Trophoblast cell (in vitro differentiated cells and primary cell): Measurements from ENCODE around the gene NUAK2.

Experiments used
- DNase-seq, 2 donors: peaks; one replicate each; pipeline ENCODE4 v3.0.0-alpha.2; 2016
- H2AFZ ChIP-seq: 2 replicates; pipeline ENCODE4 v1.6.1; 2013; ENCODE audit warnings: low read length, moderate library complexity, mild to moderate bottlenecking; ENCODE audit not compliant: insufficient read depth, poor library complexity
- H2AK5ac ChIP-seq: 2 replicates; pipeline ENCODE4 v1.6.1; 2013; ENCODE audit warnings: mild to moderate bottlenecking, low read length
- H2BK120ac ChIP-seq: 2 replicates; pipeline ENCODE4 v1.6.1; 2013; ENCODE audit warnings: low read length, mild to moderate bottlenecking, moderate library complexity; ENCODE audit not compliant: insufficient read depth, poor library complexity
- H2BK12ac ChIP-seq: 2 replicates; pipeline ENCODE4 v1.6.1; 2013; ENCODE audit warnings: mild to moderate bottlenecking, low read length, moderate library complexity
- H2BK5ac ChIP-seq: 2 replicates; pipeline ENCODE4 v1.6.1; 2013; ENCODE audit warnings: low read length, low read depth, moderate library complexity, mild to moderate bottlenecking; ENCODE audit not compliant: poor library complexity
- H3K14ac ChIP-seq: 2 replicates; pipeline ENCODE4 v1.6.1; 2013; ENCODE audit warnings: mild to moderate bottlenecking, low read length
- H3K18ac ChIP-seq: 2 replicates; pipeline ENCODE4 v1.6.1; 2013; ENCODE audit warnings: mild to moderate bottlenecking, low read length
- H3K23ac ChIP-seq: 2 replicates; pipeline ENCODE4 v1.6.1; 2013; ENCODE audit warnings: low read length
- H3K27ac ChIP-seq: 2 replicates; pipeline ENCODE4 v1.5.1; 2013; ENCODE audit warnings: low read depth, mild to moderate bottlenecking, inconsistent platforms, low read length, moderate library complexity
- H3K27me3 ChIP-seq: 2 replicates; pipeline ENCODE4 v1.6.1; 2013; ENCODE audit warnings: inconsistent platforms, mild to moderate bottlenecking, low read length, moderate library complexity; ENCODE audit not compliant: insufficient read depth
- H3K36me3 ChIP-seq, 2 experiments: 1 replicate in 1 of 2; 2 replicates in 1 of 2; pipeline ENCODE4 v1.6.1; 2013; ENCODE audit warnings: low read length in 2 of 2, mild to moderate bottlenecking in 2 of 2, moderate library complexity in 1 of 2; ENCODE audit not compliant: insufficient read depth in 2 of 2, control insufficient read depth in 1 of 2
- H3K4ac ChIP-seq: 2 replicates; pipeline ENCODE4 v1.6.1; 2013; ENCODE audit warnings: low read depth, mild to moderate bottlenecking, low read length, moderate library complexity
- H3K4me1 ChIP-seq, 2 experiments: 1 replicate in 1 of 2; 2 replicates in 1 of 2; pipeline ENCODE4 v1.6.1; 2013; ENCODE audit warnings: low read length in 2 of 2, mild to moderate bottlenecking in 2 of 2, moderate library complexity in 1 of 2; ENCODE audit not compliant: insufficient read depth in 2 of 2, control insufficient read depth in 1 of 2
- H3K4me2 ChIP-seq: 2 replicates; pipeline ENCODE4 v1.6.1; 2013; ENCODE audit warnings: inconsistent platforms, mild to moderate bottlenecking, low read length, moderate library complexity
- H3K4me3 ChIP-seq: 2 replicates; pipeline ENCODE4 v1.5.1; 2013; ENCODE audit warnings: mild to moderate bottlenecking, low read depth, low read length, inconsistent platforms
- H3K79me1 ChIP-seq: one replicate; pipeline ENCODE4 v1.6.1; 2013; ENCODE audit warnings: low read length
- H3K79me2 ChIP-seq: 2 replicates; pipeline ENCODE4 v1.6.1; 2013; ENCODE audit warnings: low read length, mild to moderate bottlenecking; ENCODE audit not compliant: control insufficient read depth, insufficient read depth, poor library complexity
- H3K9ac ChIP-seq: 2 replicates; pipeline ENCODE4 v1.6.1; 2013; ENCODE audit warnings: mild to moderate bottlenecking, low read length
- H3K9me3 ChIP-seq: 2 replicates; pipeline ENCODE4 v1.6.1; 2013; ENCODE audit warnings: low read depth, mild to moderate bottlenecking, control low read depth, inconsistent platforms, low read length; ENCODE audit not compliant: insufficient read depth
- H4K12ac ChIP-seq: 2 replicates; pipeline ENCODE4 v1.6.1; 2013; ENCODE audit warnings: low read depth, mild to moderate bottlenecking, low read length, moderate library complexity
- H4K8ac ChIP-seq: 2 replicates; pipeline ENCODE4 v1.6.1; 2013; ENCODE audit warnings: low read depth, mild to moderate bottlenecking, low read length, moderate library complexity
- H4K91ac ChIP-seq: one replicate; pipeline ENCODE4 v1.6.1; 2013; ENCODE audit warnings: low read depth, mild to moderate bottlenecking, low read length, moderate library complexity
- WGBS: extraction: QIAGEN DNeasy Blood & Tissue Kit; methylation state at CpG from one replicate; pipeline ENCODE4 v1.1.7; 2013; ENCODE audit warnings: missing lambda C conversion rate; ENCODE audit not compliant: insufficient read length, insufficient coverage; ENCODE audit errors: extremely low coverage; 5-methylcytosine and 5-hydroxymethylcytosine counted together

Gene NUAK2

GRCh38 chr1:205354259-205355074, 32.9 kb upstream of the NUAK2 start:
- Histone ChIP-seq H3K18ac (no peak overlapping the region), H3K9me3 (peaks cover 3% of the 10 kb centered on the region), H4K91ac (no peak overlapping the region), H3K4me2 (no peak overlapping the region), H4K8ac (no peak overlapping the region), H3K14ac (no peak overlapping the region), H2BK120ac (no peak overlapping the region), H3K27me3 (no peaks in the 10 kb centered on the region), H4K12ac (no peak overlapping the region), H3K4me3 (no peak overlapping the region), H2BK12ac (no peak overlapping the region), H3K9ac (no peak overlapping the region), H2BK5ac (no peak overlapping the region), H3K79me2 (no peaks in the 10 kb centered on the region), H3K4ac (no peak overlapping the region), H2AK5ac (no peak overlapping the region), H3K4me1 (peaks cover 3 to 8% of the 10 kb centered on the region in 2 experiments), H2AFZ (no peak overlapping the region), H3K23ac (no peak overlapping the region), H3K27ac (no peak overlapping the region), H3K79me1 (peaks cover 2% of the 10 kb centered on the region), H3K36me3 (no peaks in the 10 kb centered on the region)
- DNase-seq: peak; percentile 46 to 86
- WGBS: no CpG with 5 or more reads among the region's 5 CpGs

DNA sequence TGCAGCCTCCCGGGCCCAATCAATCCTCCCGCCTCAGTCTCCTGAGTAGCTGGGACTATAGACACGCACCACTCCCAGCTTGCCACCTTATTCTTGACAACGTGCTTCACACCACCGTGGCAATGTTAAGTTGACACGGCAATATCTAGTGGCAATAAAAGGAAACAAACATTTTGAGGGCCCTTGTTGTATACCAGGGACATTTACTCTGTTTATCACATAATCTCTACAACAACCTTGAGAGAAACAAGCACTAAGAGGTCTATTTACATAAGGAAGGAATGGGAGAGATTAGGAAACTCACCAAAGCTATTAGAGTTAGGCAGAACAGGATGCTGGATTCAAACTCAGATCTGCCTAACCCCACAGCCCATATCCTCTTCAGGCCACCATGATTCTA, 32.1 kb upstream of the NUAK2 start:
- no CpG with 5 or more reads among the region's 6 CpGs for WGBS
- no peak overlapping the region for H4K8ac ChIP-seq

GRCh38 chr1:205353191-205353590, 31.6 kb upstream of the NUAK2 start:
- no peak overlapping the region for H3K27ac ChIP-seq

More for the DNA sequence above, 32.1 kb upstream of the NUAK2 start:
- Histone ChIP-seq H3K27ac (no peak overlapping the region), H3K23ac (no peak overlapping the region), H2AK5ac (no peak overlapping the region), H3K4me2 (no peak overlapping the region), H3K18ac (no peak overlapping the region), H3K36me3 (no peaks in the 10 kb centered on the region), H3K4ac (no peak overlapping the region), H3K4me1 (peaks cover 3 to 14% of the 10 kb centered on the region in 2 experiments), H3K4me3 (no peak overlapping the region), H3K9ac (no peak overlapping the region), H4K91ac (no peak overlapping the region), H3K9me3 (peaks cover 3% of the 10 kb centered on the region), H2BK120ac (no peak overlapping the region), H2AFZ (no peak overlapping the region), H2BK5ac (no peak overlapping the region), H4K12ac (no peak overlapping the region), H3K79me2 (no peaks in the 10 kb centered on the region), H3K79me1 (peaks cover 2% of the 10 kb centered on the region), H3K14ac (no peak overlapping the region), H2BK12ac (no peak overlapping the region), H3K27me3 (no peaks in the 10 kb centered on the region)
- DNase-seq: no peak

DNA sequence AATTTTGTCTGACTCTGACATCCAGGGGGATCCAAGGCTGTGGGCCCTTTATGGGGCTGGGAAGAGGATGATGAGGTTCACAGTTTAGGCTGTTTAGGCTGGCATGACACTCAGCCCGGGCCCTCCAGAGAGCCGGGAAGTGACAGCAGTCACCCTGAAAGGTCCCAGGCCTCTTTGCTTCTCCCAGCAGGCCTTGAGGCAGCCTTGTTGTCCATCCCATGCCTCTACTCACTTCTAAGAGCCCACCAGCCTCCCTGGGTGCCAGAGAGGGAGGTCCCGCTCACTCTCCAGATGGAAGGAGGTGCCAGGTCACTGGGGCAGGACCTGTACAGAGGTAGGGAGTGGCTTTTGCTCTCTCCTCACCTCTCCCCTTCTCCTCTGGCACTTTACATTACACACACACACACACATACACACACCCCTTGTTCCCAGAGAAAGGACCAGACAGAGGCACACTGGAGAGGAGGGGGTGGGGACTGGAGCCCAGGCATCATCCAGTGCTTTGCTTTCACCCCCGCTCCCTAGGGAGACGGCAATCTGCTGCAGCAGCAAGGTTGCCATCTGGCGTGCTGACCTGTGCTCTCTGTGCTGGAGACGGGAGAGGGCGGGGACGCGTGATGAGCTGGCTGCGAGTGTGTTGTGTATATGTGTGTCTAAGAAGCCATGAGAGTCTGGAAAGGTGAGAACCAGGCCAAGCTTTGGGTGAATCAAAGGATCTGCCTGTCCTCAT, 30.6 kb upstream of the NUAK2 start:
- Histone ChIP-seq H3K23ac (no peak overlapping the region), H2AK5ac (no peak overlapping the region), H4K12ac (no peak overlapping the region), H2AFZ (no peak overlapping the region), H3K79me1 (peaks cover 10% of the 10 kb centered on the region), H3K4me1 (peaks cover 5 to 21% of the 10 kb centered on the region in 2 experiments), H3K27me3 (no peaks in the 10 kb centered on the region), H2BK12ac (peak overlapping the region; percentile 35), H3K4me3 (no peak overlapping the region), H3K14ac (no peak overlapping the region), H3K9me3 (peaks cover 3% of the 10 kb centered on the region), H3K9ac (peak overlapping the region; percentile 13), H4K8ac (no peak overlapping the region), H2BK120ac (no peak overlapping the region), H3K27ac (no peak overlapping the region), H3K18ac (no peak overlapping the region), H2BK5ac (no peak overlapping the region), H4K91ac (peak overlapping the region; percentile 20), H3K4me2 (no peak overlapping the region), H3K36me3 (no peaks in the 10 kb centered on the region), H3K79me2 (no peaks in the 10 kb centered on the region), H3K4ac (no peak overlapping the region)
- no peak for DNase-seq
- WGBS: no CpG with 5 or more reads among the region's 11 CpGs

More at GRCh38 chr1:205353191-205353590, 31.6 kb upstream of the NUAK2 start:
- no peaks in the 10 kb centered on the region for H3K27me3 ChIP-seq
- H3K23ac ChIP-seq: no peak overlapping the region
- H3K4me3 ChIP-seq: no peak overlapping the region
- no peak overlapping the region for H4K12ac ChIP-seq
- H2AFZ ChIP-seq: no peak overlapping the region
- DNase-seq: no peak
- H2AK5ac ChIP-seq: no peak overlapping the region
- H2BK120ac ChIP-seq: no peak overlapping the region
- H4K91ac ChIP-seq: no peak overlapping the region
- H2BK5ac ChIP-seq: no peak overlapping the region
- H3K14ac ChIP-seq: no peak overlapping the region
- H2BK12ac ChIP-seq: no peak overlapping the region
- H3K4ac ChIP-seq: no peak overlapping the region
- no peaks in the 10 kb centered on the region for H3K36me3 ChIP-seq
- H3K4me1 ChIP-seq: peaks cover 3 to 17% of the 10 kb centered on the region in 2 experiments
- peaks cover 3% of the 10 kb centered on the region for H3K9me3 ChIP-seq
- H3K79me2 ChIP-seq: no peaks in the 10 kb centered on the region
- peaks cover 3% of the 10 kb centered on the region for H3K79me1 ChIP-seq
- no CpG with 5 or more reads among the region's 4 CpGs for WGBS
- no peak overlapping the region for H4K8ac ChIP-seq
- no peak overlapping the region for H3K9ac ChIP-seq
- H3K18ac ChIP-seq: no peak overlapping the region
- no peak overlapping the region for H3K4me2 ChIP-seq
